ENCODE data around the gene MAPRE3.

The MAPRE3 gene

DNA sequence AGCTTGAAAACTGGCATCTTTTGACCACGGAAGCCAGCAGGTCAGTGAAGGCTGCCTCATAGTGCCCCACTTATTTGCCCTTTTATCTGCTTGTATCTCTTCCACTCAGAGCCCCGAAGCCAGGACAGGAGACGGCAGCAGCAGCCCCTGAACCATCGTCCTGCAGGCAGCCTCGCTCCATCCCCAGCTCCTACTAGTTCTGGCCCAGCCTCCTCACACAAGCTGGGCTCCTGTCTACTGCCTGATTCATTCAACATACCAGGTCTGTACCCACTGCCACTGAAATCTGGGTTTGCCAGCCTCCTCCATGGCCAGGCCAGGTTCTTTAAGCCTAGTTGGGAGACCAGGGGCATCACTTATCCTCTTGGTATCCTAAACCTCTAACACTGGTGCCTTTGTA lies 96.9 kb downstream of the MAPRE3 start:
- Histone ChIP-seq H2BK12ac (ENCODE audit: low read length in 2 of 2) (no peak overlapping the region), H4K8ac (ENCODE audit: low read length) (no peak overlapping the region), H3K18ac (ENCODE audit: low read depth in 1 of 2, low read length in 2 of 2) (no peak overlapping the region), H3K23ac (ENCODE audit: low read length in 2 of 2) (no peak overlapping the region), H2BK15ac (ENCODE audit: low read depth, poor library complexity, severe bottlenecking) (no peak overlapping the region), H3K4me1 (ENCODE audit: control insufficient read depth, insufficient read depth, low read depth, low read length) (peaks cover 22% of the 10 kb centered on the region), H3K27ac (ENCODE audit: low read length, poor library complexity, severe bottlenecking) (no peak overlapping the region), H2BK120ac (ENCODE audit: low read depth, low read length) (no peak overlapping the region), H3K36me3 (ENCODE audit: control insufficient read depth in 1 of 2, insufficient read depth in 2 of 2, low read depth in 1 of 2, low read length in 2 of 2) (peaks cover 40 to 61% of the 10 kb centered on the region in 2 experiments), H3K14ac (ENCODE audit: low read length in 2 of 2) (no peak overlapping the region), H3K4me3 (ENCODE audit: insufficient read depth in 1 of 2, low read depth in 1 of 2, low read length in 2 of 2) (no peak overlapping the region), H3K4me2 (ENCODE audit: low read length, poor library complexity, severe bottlenecking) (no peak overlapping the region), H4K91ac (ENCODE audit: low read length) (no peak overlapping the region), H2AK5ac (ENCODE audit: low read length, severe bottlenecking) (no peak overlapping the region), H3K9me3 (ENCODE audit: control insufficient read depth, low read length) (no peaks in the 10 kb centered on the region), H2BK5ac (ENCODE audit: low read depth, low read length, poor library complexity, severe bottlenecking) (no peak overlapping the region), H3K27me3 (ENCODE audit: control insufficient read depth in 1 of 2, insufficient read depth in 1 of 2, low read length in 2 of 2) (no peaks in the 10 kb centered on the region), H3K9ac (ENCODE audit: low read length) (no peak overlapping the region), H3K4ac (ENCODE audit: low read depth in 1 of 2, low read length in 2 of 2) (no peak overlapping the region), H3K79me1 (replicated peaks; ENCODE audit: low read length, poor library complexity, severe bottlenecking) (peaks cover 24% of the 10 kb centered on the region), H2AFZ (ENCODE audit: low read depth, low read length) (no peak overlapping the region)
- WGBS: 100% methylated on average over 5 of the region's 5 CpGs
- DNase-seq: no peak

DNA sequence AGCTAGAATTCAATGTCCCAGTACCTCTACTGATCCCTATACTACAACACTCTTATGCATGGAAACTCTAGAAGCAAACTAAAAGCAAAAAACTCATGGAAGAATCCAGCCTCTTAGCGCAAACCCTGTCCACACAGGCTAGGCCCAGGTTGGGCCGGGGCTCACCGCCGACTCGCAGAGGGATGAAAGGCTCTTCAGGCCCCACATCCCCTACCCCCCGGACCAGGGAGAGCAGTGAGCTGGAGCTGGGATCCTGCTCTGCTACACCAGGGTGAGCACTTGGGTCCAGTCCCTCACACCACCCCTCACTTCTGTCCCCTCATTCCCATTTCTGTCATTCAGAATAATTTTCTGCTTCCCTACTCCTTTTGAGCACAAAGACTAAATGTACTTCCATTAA lies 99.0 kb downstream of the MAPRE3 start:
- no peak overlapping the region for H3K27ac ChIP-seq (ENCODE audit: low read length, poor library complexity, severe bottlenecking)

DNA sequence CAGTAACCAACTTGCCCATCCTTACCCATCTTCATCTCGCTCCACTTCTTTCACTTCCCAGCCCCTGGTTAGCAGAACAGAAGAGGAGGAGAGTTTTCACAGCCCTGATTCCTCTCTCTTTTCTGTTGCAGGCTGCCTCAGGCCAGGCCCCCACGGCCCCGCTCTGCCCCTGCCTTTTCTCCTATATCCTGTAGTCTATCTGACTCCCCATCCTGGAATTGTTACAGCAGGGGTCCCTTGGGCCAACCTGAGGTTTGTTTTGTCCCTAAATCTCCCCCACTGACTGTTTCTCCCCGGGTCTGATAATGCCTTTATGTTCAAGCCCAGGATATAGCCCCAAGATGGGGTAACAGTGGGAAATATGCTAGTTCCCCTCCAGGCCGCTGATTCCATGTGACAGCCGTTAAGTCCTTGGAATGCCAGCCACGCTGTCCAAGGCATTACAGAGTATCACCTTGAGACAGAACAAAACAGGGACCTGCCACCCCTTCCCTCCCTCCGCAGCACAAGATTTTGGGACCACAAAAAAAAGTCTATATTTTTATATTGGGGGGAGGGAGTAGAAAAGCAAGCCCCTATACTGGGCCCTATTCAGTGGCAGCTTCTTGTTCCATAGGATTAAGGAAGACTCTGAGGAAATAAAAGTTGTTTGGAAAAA lies 99.7 kb downstream of the MAPRE3 start:
- H2BK5ac ChIP-seq (ENCODE audit: low read depth, low read length, poor library complexity, severe bottlenecking): no peak overlapping the region
- no peak for DNase-seq
- H3K27me3 ChIP-seq (ENCODE audit: control insufficient read depth in 1 of 2, insufficient read depth in 1 of 2, low read length in 2 of 2): no peaks in the 10 kb centered on the region
- 89% methylated on average over 6 of the region's 8 CpGs for WGBS
- no peak overlapping the region for H2AFZ ChIP-seq (ENCODE audit: low read depth, low read length)
- H3K14ac ChIP-seq (ENCODE audit: low read length in 2 of 2): no peak overlapping the region
- H3K36me3 ChIP-seq (ENCODE audit: control insufficient read depth in 1 of 2, insufficient read depth in 2 of 2, low read depth in 1 of 2, low read length in 2 of 2): peaks cover 32 to 51% of the 10 kb centered on the region in 2 experiments
- no peak overlapping the region for H3K27ac ChIP-seq (ENCODE audit: low read length, poor library complexity, severe bottlenecking)
- H3K79me1 ChIP-seq (replicated peaks; ENCODE audit: low read length, poor library complexity, severe bottlenecking): peaks cover 16% of the 10 kb centered on the region
- no peak overlapping the region for H2BK15ac ChIP-seq (ENCODE audit: low read depth, poor library complexity, severe bottlenecking)
- H3K4me3 ChIP-seq (ENCODE audit: insufficient read depth in 1 of 2, low read depth in 1 of 2, low read length in 2 of 2): peak overlapping the region in 1 of 2 experiments; percentile 100
- H4K91ac ChIP-seq (ENCODE audit: low read length): no peak overlapping the region
- H3K9me3 ChIP-seq (ENCODE audit: control insufficient read depth, low read length): no peaks in the 10 kb centered on the region
- no peak overlapping the region for H3K18ac ChIP-seq (ENCODE audit: low read depth in 1 of 2, low read length in 2 of 2)
- H2BK12ac ChIP-seq (ENCODE audit: low read length in 2 of 2): no peak overlapping the region
- peak overlapping the region in 1 of 2 experiments; percentile 64 for H3K4ac ChIP-seq (ENCODE audit: low read depth in 1 of 2, low read length in 2 of 2)
- peaks cover 28% of the 10 kb centered on the region for H3K4me1 ChIP-seq (ENCODE audit: control insufficient read depth, insufficient read depth, low read depth, low read length)
- peak overlapping the region in 1 of 2 experiments; percentile 42 for H3K23ac ChIP-seq (ENCODE audit: low read length in 2 of 2)
- H2AK5ac ChIP-seq (ENCODE audit: low read length, severe bottlenecking): peak overlapping the region; percentile 24
- no peak overlapping the region for H2BK120ac ChIP-seq (ENCODE audit: low read depth, low read length)
- peak overlapping the region; percentile 80 for H3K4me2 ChIP-seq (ENCODE audit: low read length, poor library complexity, severe bottlenecking)
- no peak overlapping the region for H4K8ac ChIP-seq (ENCODE audit: low read length)
- peak overlapping the region; percentile 99 for H3K9ac ChIP-seq (ENCODE audit: low read length)

More for the DNA sequence above, 99.0 kb downstream of the MAPRE3 start:
- Histone ChIP-seq H3K36me3 (ENCODE audit: control insufficient read depth in 1 of 2, insufficient read depth in 2 of 2, low read depth in 1 of 2, low read length in 2 of 2) (peaks cover 37 to 54% of the 10 kb centered on the region in 2 experiments), H3K4me2 (ENCODE audit: low read length, poor library complexity, severe bottlenecking) (peak overlapping the region; percentile 14), H3K18ac (ENCODE audit: low read depth in 1 of 2, low read length in 2 of 2) (no peak overlapping the region), H2AK5ac (ENCODE audit: low read length, severe bottlenecking) (no peak overlapping the region), H4K91ac (ENCODE audit: low read length) (no peak overlapping the region), H2AFZ (ENCODE audit: low read depth, low read length) (no peak overlapping the region), H3K27me3 (ENCODE audit: control insufficient read depth in 1 of 2, insufficient read depth in 1 of 2, low read length in 2 of 2) (no peaks in the 10 kb centered on the region), H3K4me1 (ENCODE audit: control insufficient read depth, insufficient read depth, low read depth, low read length) (peaks cover 26% of the 10 kb centered on the region), H2BK120ac (ENCODE audit: low read depth, low read length) (no peak overlapping the region), H2BK12ac (ENCODE audit: low read length in 2 of 2) (no peak overlapping the region), H3K9me3 (ENCODE audit: control insufficient read depth, low read length) (no peaks in the 10 kb centered on the region), H3K14ac (ENCODE audit: low read length in 2 of 2) (no peak overlapping the region), H3K4ac (ENCODE audit: low read depth in 1 of 2, low read length in 2 of 2) (no peak overlapping the region), H2BK5ac (ENCODE audit: low read depth, low read length, poor library complexity, severe bottlenecking) (no peak overlapping the region), H4K8ac (ENCODE audit: low read length) (no peak overlapping the region), H2BK15ac (ENCODE audit: low read depth, poor library complexity, severe bottlenecking) (no peak overlapping the region), H3K9ac (ENCODE audit: low read length) (peak overlapping the region; percentile 99), H3K23ac (ENCODE audit: low read length in 2 of 2) (no peak overlapping the region), H3K79me1 (replicated peaks; ENCODE audit: low read length, poor library complexity, severe bottlenecking) (peaks cover 18% of the 10 kb centered on the region), H3K4me3 (ENCODE audit: insufficient read depth in 1 of 2, low read depth in 1 of 2, low read length in 2 of 2) (peak overlapping the region in 1 of 2 experiments; percentile 100)
- 98% methylated on average over 6 of the region's 6 CpGs for WGBS
- no peak for DNase-seq

DNA sequence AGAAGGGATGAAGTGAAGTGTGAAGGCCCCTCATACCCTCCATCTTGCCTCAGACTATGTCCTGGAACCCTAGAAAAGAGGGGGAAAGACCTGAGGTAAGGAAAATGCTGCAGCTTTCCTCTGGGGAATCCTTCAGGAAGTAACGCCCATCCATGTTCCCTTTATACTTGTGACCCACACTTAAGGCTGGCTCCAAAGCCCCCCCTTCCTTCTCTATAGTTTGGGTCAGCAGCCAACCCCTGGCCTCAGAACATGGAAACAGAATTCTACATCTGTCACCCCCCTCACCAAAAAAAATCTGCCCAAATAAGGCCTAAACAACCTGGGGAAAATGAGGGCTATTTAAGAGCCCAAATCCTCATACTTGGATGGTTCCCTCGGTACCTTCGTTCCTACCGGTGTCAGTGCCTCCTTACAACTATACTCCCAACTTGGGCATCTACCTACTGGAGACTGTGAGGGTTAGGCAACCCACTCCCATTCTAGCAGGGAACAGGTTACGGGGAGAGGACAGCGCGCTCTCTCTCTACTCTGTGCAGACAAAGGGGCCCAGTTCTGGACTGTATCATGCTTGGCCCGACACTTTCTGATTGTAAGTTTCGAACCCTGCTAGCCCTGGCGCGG lies 100.3 kb downstream of the MAPRE3 start:
- peaks cover 14% of the 10 kb centered on the region for H3K79me1 ChIP-seq (replicated peaks; ENCODE audit: low read length, poor library complexity, severe bottlenecking)
- H4K91ac ChIP-seq (ENCODE audit: low read length): peak overlapping the region; percentile 16
- H3K27ac ChIP-seq (ENCODE audit: low read length, poor library complexity, severe bottlenecking): peak overlapping the region; percentile 66
- peak overlapping the region; percentile 99 for H3K9ac ChIP-seq (ENCODE audit: low read length)
- H3K4me2 ChIP-seq (ENCODE audit: low read length, poor library complexity, severe bottlenecking): peak overlapping the region; percentile 80
- H3K9me3 ChIP-seq (ENCODE audit: control insufficient read depth, low read length): no peaks in the 10 kb centered on the region
- peak overlapping the region in 1 of 2 experiments; percentile 100 for H3K23ac ChIP-seq (ENCODE audit: low read length in 2 of 2)
- peak overlapping the region; percentile 89 to 100 for H3K4me3 ChIP-seq (ENCODE audit: insufficient read depth in 1 of 2, low read depth in 1 of 2, low read length in 2 of 2)
- peaks cover 28% of the 10 kb centered on the region for H3K4me1 ChIP-seq (ENCODE audit: control insufficient read depth, insufficient read depth, low read depth, low read length)
- no peaks in the 10 kb centered on the region for H3K27me3 ChIP-seq (ENCODE audit: control insufficient read depth in 1 of 2, insufficient read depth in 1 of 2, low read length in 2 of 2)
- no peak overlapping the region for H2AFZ ChIP-seq (ENCODE audit: low read depth, low read length)
- peak overlapping the region; percentile 95 for H3K18ac ChIP-seq (ENCODE audit: low read depth in 1 of 2, low read length in 2 of 2)
- WGBS: 8% methylated on average over 11 of the region's 11 CpGs
- H3K4ac ChIP-seq (ENCODE audit: low read depth in 1 of 2, low read length in 2 of 2): peak overlapping the region; percentile 64 to 99
- peak overlapping the region; percentile 46 for H2BK5ac ChIP-seq (ENCODE audit: low read depth, low read length, poor library complexity, severe bottlenecking)
- DNase-seq: no peak
- H3K36me3 ChIP-seq (ENCODE audit: control insufficient read depth in 1 of 2, insufficient read depth in 2 of 2, low read depth in 1 of 2, low read length in 2 of 2): peaks cover 31 to 44% of the 10 kb centered on the region in 2 experiments
- peak overlapping the region; percentile 40 to 90 for H2BK12ac ChIP-seq (ENCODE audit: low read length in 2 of 2)
- peak overlapping the region; percentile 73 for H2BK120ac ChIP-seq (ENCODE audit: low read depth, low read length)
- H4K8ac ChIP-seq (ENCODE audit: low read length): peak overlapping the region; percentile 55
- H3K14ac ChIP-seq (ENCODE audit: low read length in 2 of 2): peak overlapping the region in 1 of 2 experiments; percentile 45
- H2AK5ac ChIP-seq (ENCODE audit: low read length, severe bottlenecking): peak overlapping the region; percentile 75
- H2BK15ac ChIP-seq (ENCODE audit: low read depth, poor library complexity, severe bottlenecking): no peak overlapping the region

All from mesenchymal stem cell (in vitro differentiated cells and primary cell).